ENCODE results near the gene TSPYL1. TPM values are rescaled to one million over a fixed set of nuclear protein-coding genes. Genes with fewer than 3 reads are reported as not detected.

TSPYL1 gene
- polyA plus RNA-seq, 1 donor from 2014 or later, result 84.8 TPM

Other genes with a start within 250 kb of the TSPYL1 start
- gene FRK, start 219.0 kb downstream of the TSPYL1 start, polyA plus RNA-seq, result not detected in 2 replicates
- 0.78 and 1.3 TPM in 2 replicates for gene NT5DC1, start 179.1 kb downstream of the TSPYL1 start, polyA plus RNA-seq
- not detected in 2 replicates for gene COL10A1, start 153.8 kb downstream of the TSPYL1 start, polyA plus RNA-seq
- gene TSPYL4, start 25.9 kb downstream of the TSPYL1 start, polyA plus RNA-seq, result 97.2 and 99.8 TPM in 2 replicates
- gene DSE, start 91.0 kb upstream of the TSPYL1 start, polyA plus RNA-seq, result 14.4 and 15.0 TPM in 2 replicates
- gene CALHM6, start 181.4 kb upstream of the TSPYL1 start, polyA plus RNA-seq, result 12.0 and 13.9 TPM in 2 replicates
- 0.07 TPM in 1 of 2 replicates, not detected in the other for gene CALHM5, start 231.7 kb upstream of the TSPYL1 start, polyA plus RNA-seq